Islet of Langerhans (tissue), 1 donor: ENCODE measurements around the gene STK10.
"Not testable (repeated sequence)": the region's sequence is repeated elsewhere in the genome, so short reads cannot be mapped to it uniquely, and the experiment has no call there.

Experiments
- FAIRE-seq: peaks from one replicate; lab custom pipeline; 2011; peaks lifted over from hg19 to GRCh38; lab: Jason Lieb, UNC

STK10 gene

GRCh38 chr5:172051643-172052339, 136.2 kb downstream of the STK10 start:
- FAIRE-seq, result no peak

GRCh38 chr5:172050080-172050479, 137.9 kb downstream of the STK10 start:
- no peak for FAIRE-seq

GRCh38 chr5:172049226-172049796, 138.7 kb downstream of the STK10 start:
- FAIRE-seq, result no peak

GRCh38 chr5:172048539-172049101, 139.4 kb downstream of the STK10 start:
- FAIRE-seq, result no peak

- no peak for FAIRE-seq
These were observed 139.9 kb downstream of the STK10 start for GRCh38 chr5:172048170-172048422.

- no peak for FAIRE-seq
These were observed 141.4 kb downstream of the STK10 start for GRCh38 chr5:172046593-172046992.

GRCh38 chr5:172045315-172045632, 142.8 kb downstream of the STK10 start:
- no peak for FAIRE-seq

GRCh38 chr5:172044631-172045314, 143.3 kb downstream of the STK10 start:
- no peak for FAIRE-seq

GRCh38 chr5:172043865-172044264, 144.2 kb downstream of the STK10 start:
- no peak for FAIRE-seq

- FAIRE-seq, result no peak
These were observed 145.8 kb downstream of the STK10 start for GRCh38 chr5:172042183-172042582.

GRCh38 chr5:172038167-172038566, 149.9 kb downstream of the STK10 start:
- FAIRE-seq, result no peak

GRCh38 chr5:172035049-172035448, 153.0 kb downstream of the STK10 start:
- no peak for FAIRE-seq

- no peak for FAIRE-seq
These were observed 156.0 kb downstream of the STK10 start for GRCh38 chr5:172031894-172032461.

GRCh38 chr5:172029876-172030275, 158.1 kb downstream of the STK10 start:
- FAIRE-seq, result no peak

GRCh38 chr5:172028167-172028566, 159.9 kb downstream of the STK10 start:
- FAIRE-seq, result no peak

- FAIRE-seq, result not testable (repeated sequence)
These were observed 167.8 kb downstream of the STK10 start for GRCh38 chr5:172020110-172020786.

- no peak for FAIRE-seq
These were observed 172.7 kb downstream of the STK10 start for GRCh38 chr5:172015346-172015745.

GRCh38 chr5:172010278-172010677, 177.7 kb downstream of the STK10 start:
- no peak for FAIRE-seq

GRCh38 chr5:172009536-172010270, 178.3 kb downstream of the STK10 start:
- FAIRE-seq, result no peak

GRCh38 chr5:172008689-172009141, 179.3 kb downstream of the STK10 start:
- no peak for FAIRE-seq

GRCh38 chr5:172008111-172008455, 179.9 kb downstream of the STK10 start:
- no peak for FAIRE-seq
